CD14-positive monocyte (primary cell): ENCODE data around the gene RBM38. TPM values are rescaled to one million over a fixed set of nuclear protein-coding genes. Genes with fewer than 3 reads are reported as not detected.
A peak's percentile ranks its signal among the peaks of the same experiment; 100 is the strongest.

Experiments
- DNase-seq, 3 donors: peaks; one replicate each; pipeline ENCODE4 v3.0.0-alpha.2; 2011 to 2022
- H2AFZ ChIP-seq: 2 replicates; pipeline ENCODE4 v1.6.0; 2012; ENCODE audit warnings: mild to moderate bottlenecking, low read depth, low read length, inconsistent platforms; ENCODE audit not compliant: insufficient read depth, poor library complexity, severe bottlenecking
- H3K27ac ChIP-seq, 2 donors: 1 replicate in 1 of 2; 2 replicates in 1 of 2; pipeline ENCODE4 v1.5.1; 2012 to 2013; ENCODE audit warnings: low read length in 2 of 2, control low read depth in 1 of 2, inconsistent platforms in 1 of 2, low read depth in 1 of 2, mild to moderate bottlenecking in 1 of 2
- H3K27me3 ChIP-seq, 2 donors: one replicate each; pipeline versions ENCODE4 v1.6.0 to v1.6.1; 2011 to 2013; ENCODE audit warnings: low read length in 2 of 2; ENCODE audit not compliant: control insufficient read depth in 2 of 2, insufficient read depth in 2 of 2
- H3K36me3 ChIP-seq, 2 donors: replicated peaks in 1 of 2; 1 replicate in 1 of 2; 2 replicates in 1 of 2; pipeline versions ENCODE4 v1.5.1 to v1.6.1; 2012 to 2013; ENCODE audit warnings: low read length in 2 of 2, control low read depth in 1 of 2, inconsistent platforms in 1 of 2, mild to moderate bottlenecking in 1 of 2; ENCODE audit not compliant: insufficient read depth in 2 of 2, control insufficient read depth in 1 of 2
- H3K4me1 ChIP-seq, 2 donors: 1 replicate in 1 of 2; 2 replicates in 1 of 2; pipeline versions ENCODE4 v1.5.1 to v1.6.1; 2012 to 2013; ENCODE audit warnings: low read length in 2 of 2, control low read depth in 1 of 2, inconsistent platforms in 1 of 2, mild to moderate bottlenecking in 1 of 2, moderate library complexity in 1 of 2; ENCODE audit not compliant: insufficient read depth in 2 of 2, control insufficient read depth in 1 of 2
- H3K4me2 ChIP-seq: replicated peaks from 2 replicates; pipeline ENCODE3; 2012; ENCODE audit warnings: low read length, moderate library complexity, mild to moderate bottlenecking; ENCODE audit not compliant: poor library complexity, severe bottlenecking; ENCODE audit errors: extremely low read depth
- H3K4me3 ChIP-seq, 3 experiments: fragments of 200-600 bp in 1 of 3; sonication (generic) in 1 of 3; replicated peaks in 1 of 3; 1 replicate in 2 of 3; 2 replicates in 1 of 3; pipeline ENCODE4 v1.5.1; 2011 to 2013; ENCODE audit warnings: low read length in 3 of 3, mild to moderate bottlenecking in 3 of 3, control low read depth in 2 of 3, low read depth in 2 of 3, inconsistent platforms in 1 of 3, moderate library complexity in 1 of 3
- H3K79me2 ChIP-seq: 2 replicates; pipeline ENCODE4 v1.6.0; 2012; ENCODE audit warnings: mild to moderate bottlenecking, control low read depth, inconsistent platforms, low read length, moderate library complexity; ENCODE audit not compliant: insufficient read depth
- H3K9ac ChIP-seq: 2 replicates; pipeline ENCODE4 v1.6.0; 2017; ENCODE audit warnings: low read length, mild to moderate bottlenecking; ENCODE audit not compliant: insufficient read depth, poor library complexity, severe bottlenecking
- H3K9me3 ChIP-seq, 2 donors: replicated peaks in 1 of 2; 1 replicate in 1 of 2; 2 replicates in 1 of 2; pipeline versions ENCODE4 v1.5.1 to v1.6.1; 2012 to 2013; ENCODE audit warnings: low read length in 2 of 2, control low read depth in 1 of 2; ENCODE audit not compliant: control insufficient read depth in 1 of 2, insufficient read depth in 1 of 2
- H4K20me1 ChIP-seq: 2 replicates; pipeline ENCODE4 v1.6.0; 2012; ENCODE audit warnings: mild to moderate bottlenecking, low read length, control low read depth, moderate library complexity; ENCODE audit not compliant: insufficient read depth
- H3K27ac Mint-ChIP-seq, 7 donors: one replicate each; pipeline ENCODE4 v1.8.0; 2020; ENCODE audit warnings: mild to moderate bottlenecking in 7 of 7, mixed read lengths in 7 of 7, moderate library complexity in 6 of 7, inconsistent platforms in 2 of 7
- H3K27me3 Mint-ChIP-seq, 3 donors: one replicate each; pipeline ENCODE4 v1.8.0; 2021 to 2022; ENCODE audit warnings: low read depth in 3 of 3, mild to moderate bottlenecking in 3 of 3, mixed read lengths in 3 of 3, moderate library complexity in 3 of 3, inconsistent platforms in 1 of 3
- H3K36me3 Mint-ChIP-seq, 2 donors: one replicate each; pipeline ENCODE4 v1.8.0; 2020; ENCODE audit warnings: mixed read lengths in 2 of 2, inconsistent platforms in 1 of 2, mild to moderate bottlenecking in 1 of 2
- H3K4me1 Mint-ChIP-seq: one replicate; pipeline ENCODE4 v1.8.0; 2020; ENCODE audit warnings: mild to moderate bottlenecking, mixed read lengths
- H3K4me3 Mint-ChIP-seq, 2 donors: one replicate each; pipeline ENCODE4 v1.8.0; 2020; ENCODE audit warnings: mild to moderate bottlenecking in 2 of 2, mixed read lengths in 2 of 2, moderate library complexity in 1 of 2
- H3K9me3 Mint-ChIP-seq, 7 donors: one replicate each; pipeline ENCODE4 v1.8.0; 2020 to 2022; ENCODE audit warnings: mixed read lengths in 7 of 7, mild to moderate bottlenecking in 6 of 7, moderate library complexity in 6 of 7, inconsistent platforms in 2 of 7
- CTCF ChIP-seq: fragments of 200-600 bp; IDR thresholded peaks from one replicate; pipeline ENCODE4 v1.8.0; 2022; ENCODE audit warnings: antibody characterized with exemption, mild to moderate bottlenecking
- WGBS: methylation state at CpG from one replicate; pipeline ENCODE4 v1.1.5; 2013; ENCODE audit warnings: missing lambda C conversion rate; ENCODE audit not compliant: insufficient coverage; 5-methylcytosine and 5-hydroxymethylcytosine counted together
- intact Hi-C, 2 donors: fragments of 100-400 bp; cut with micrococcal nuclease; formaldehyde crosslinking; loops; one replicate each; pipeline versions ENCODE4 v1.15.0 to v1.15.1; 2023
- polyA plus RNA-seq, 3 donors: library from polyadenylated mRNA; depleted of rRNA in 1 of 3; unstranded in 2 of 3; stranded (reverse) in 1 of 3; fragments of 300-500 nt in 2 of 3; fragments of >200 nt in 1 of 3; fragmentation: Illumina TruSeq in 2 of 3; gene quantifications; 1 replicate in 2 of 3; 2 replicates in 1 of 3; pipeline ENCODE4 v1.2.3, GENCODE V29; 2012 to 2021

RBM38 gene
- polyA plus RNA-seq, 3 donors: 7.5 to 48.3 (median 17.8) TPM

- no peaks in the 10 kb centered on the region for H3K27me3 ChIP-seq
- no peaks in the 10 kb centered on the region for H3K9me3 ChIP-seq
- H3K36me3 Mint-ChIP-seq: no peaks in the 10 kb centered on the region
- intact Hi-C loops: no loop called here
- no peak overlapping the region for H3K9ac ChIP-seq
- H4K20me1 ChIP-seq: no peaks in the 10 kb centered on the region
- no peak overlapping the region for H3K4me3 ChIP-seq
- peak overlapping the region in 4 of 7 donors; percentile 25 to 58 (median 40) for H3K27ac Mint-ChIP-seq
- peaks cover 1 to 5% (median 2%) of the 10 kb centered on the region in 3 donors for H3K27me3 Mint-ChIP-seq
- peaks cover 0 to 5% (median 0%) of the 10 kb centered on the region in 7 donors for H3K9me3 Mint-ChIP-seq
- peaks cover 33% of the 10 kb centered on the region for H3K4me1 Mint-ChIP-seq
- TF ChIP-seq CTCF: no peak
- no peak for DNase-seq
- H3K27ac ChIP-seq: peak overlapping the region in 1 of 2 donors; percentile 32
- peaks cover 21 to 27% of the 10 kb centered on the region in 2 donors for H3K4me1 ChIP-seq
- peak overlapping the region; percentile 9 for H2AFZ ChIP-seq
- H3K4me2 ChIP-seq: no peak overlapping the region
- H3K79me2 ChIP-seq: no peaks in the 10 kb centered on the region
- WGBS: 90% methylated on average over 13 of the region's 15 CpGs
- H3K36me3 ChIP-seq: no peaks in the 10 kb centered on the region
- H3K4me3 Mint-ChIP-seq: no peak overlapping the region
Observed at GRCh38 chr20:57416296-57417022, 25.3 kb downstream of the RBM38 start.

GRCh38 chr20:57417051-57417689 lies 26.0 kb downstream of the RBM38 start:
- 18% methylated on average over 5 of the region's 6 CpGs for WGBS
- DNase-seq: peak in 2 of 3 donors; percentile 47 to 50
- H2AFZ ChIP-seq: peak overlapping the region; percentile 9

More at GRCh38 chr20:57417051-57417689, 26.0 kb downstream of the RBM38 start:
- Histone ChIP-seq H3K9me3 (no peaks in the 10 kb centered on the region), H3K9ac (no peak overlapping the region), H3K27me3 (no peaks in the 10 kb centered on the region), H3K4me1 (peaks cover 21 to 27% of the 10 kb centered on the region in 2 donors), H3K4me3 (no peak overlapping the region), H3K79me2 (no peaks in the 10 kb centered on the region), H3K27ac (peak overlapping the region in 1 of 2 donors; percentile 32), H3K4me2 (no peak overlapping the region), H4K20me1 (no peaks in the 10 kb centered on the region), H3K36me3 (no peaks in the 10 kb centered on the region)
- Mint-ChIP-seq H3K36me3 (no peaks in the 10 kb centered on the region), H3K27me3 (peaks cover 1 to 8% (median 2%) of the 10 kb centered on the region in 3 donors), H3K9me3 (peaks cover 0 to 5% (median 0%) of the 10 kb centered on the region in 7 donors), H3K4me1 (peaks cover 33% of the 10 kb centered on the region), H3K4me3 (no peak overlapping the region), H3K27ac (peak overlapping the region in 4 of 7 donors; percentile 25 to 58 (median 40))
- intact Hi-C loops: no loop called here
- TF ChIP-seq CTCF: no peak
